NCI-H128 (cell line): Measurements from ENCODE around the gene ZSCAN18.

Source experiments
- DNase-seq: peaks from one replicate; lab custom pipeline; 2025; ENCODE audit not compliant: unreplicated experiment; lab: John Stamatoyannopoulos, UW

The ZSCAN18 gene

GRCh38 chr19:58045411-58046050 is 52.5 kb downstream of the ZSCAN18 start:
- no peak for DNase-seq

- no peak for DNase-seq
These were observed 53.1 kb downstream of the ZSCAN18 start for GRCh38 chr19:58044886-58045285.

- DNase-seq: no peak
These were observed 53.6 kb downstream of the ZSCAN18 start for GRCh38 chr19:58044391-58044790.

GRCh38 chr19:58042495-58043340 is 55.3 kb downstream of the ZSCAN18 start:
- no peak for DNase-seq

- DNase-seq: no peak
These were observed 57.1 kb downstream of the ZSCAN18 start for GRCh38 chr19:58040751-58041525.

GRCh38 chr19:58038688-58039204 is 59.3 kb downstream of the ZSCAN18 start:
- no peak for DNase-seq

- no peak for DNase-seq
These were observed 59.9 kb downstream of the ZSCAN18 start for GRCh38 chr19:58037927-58038687.

DNA sequence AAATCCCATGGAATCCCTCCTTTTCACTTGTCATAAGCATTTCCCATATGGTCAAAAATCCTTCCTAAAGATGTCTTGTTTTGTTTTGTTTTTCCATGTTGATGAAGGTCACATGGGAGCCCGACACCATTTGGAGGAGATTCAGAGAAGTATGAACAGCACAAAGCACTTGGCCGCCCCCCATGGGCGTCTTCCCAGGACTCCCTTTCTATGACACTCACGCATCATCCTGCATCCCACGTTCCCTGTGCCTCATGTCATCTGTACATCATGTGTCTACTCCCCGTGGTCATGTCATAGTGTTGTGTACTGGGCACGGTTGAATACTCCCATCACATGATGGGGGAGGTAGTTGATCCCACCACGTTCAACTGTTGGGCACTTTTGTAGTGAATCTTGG is 62.2 kb downstream of the ZSCAN18 start:
- DNase-seq: no peak

GRCh38 chr19:58034477-58034793 is 63.6 kb downstream of the ZSCAN18 start:
- DNase-seq: no peak
